ENCODE data around the gene KDM6B.

Gene KDM6B

DNA sequence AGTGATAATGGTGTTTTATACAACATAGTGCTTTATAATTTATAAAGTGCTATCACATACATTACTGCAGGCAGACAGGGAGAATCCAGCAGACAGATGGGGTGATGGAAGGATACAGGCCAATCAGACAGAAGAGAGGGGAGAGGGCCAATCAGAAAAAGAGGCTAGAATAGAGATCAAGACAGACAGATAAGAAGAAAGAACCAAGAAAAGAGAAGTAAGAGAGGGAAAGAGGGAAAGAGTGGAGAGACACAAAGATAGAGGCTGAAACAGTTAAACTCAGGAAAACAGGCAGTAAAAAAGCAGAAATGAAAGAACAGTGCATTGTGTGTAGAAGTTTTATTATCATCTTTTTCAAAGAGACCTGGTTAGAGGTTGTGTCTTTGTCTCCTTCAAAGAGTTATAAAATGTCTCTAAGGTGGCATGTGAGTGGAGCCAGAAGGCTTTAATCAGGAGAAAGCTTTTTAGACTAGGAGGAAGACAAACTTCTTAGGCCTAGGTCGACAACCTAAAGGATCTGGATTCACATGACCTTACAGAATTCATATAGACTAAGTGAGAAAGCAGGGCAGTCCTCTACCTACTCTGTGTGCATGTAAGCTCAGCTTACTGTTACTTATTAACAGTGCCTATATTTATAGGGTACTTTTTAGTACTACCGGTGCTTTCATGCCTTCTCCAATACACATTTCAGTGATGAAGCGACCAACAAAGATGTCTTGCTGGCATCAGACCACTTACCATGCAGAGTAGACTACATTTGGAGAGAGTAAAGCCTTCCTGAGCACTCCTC, 46.3 kb downstream of the KDM6B start:
- no peak for DNase-seq (ENCODE audit: low read depth in 2 of 2)

GRCh38 chr17:7881276-7882054, 47.4 kb downstream of the KDM6B start:
- DNase-seq (ENCODE audit: low read depth in 2 of 2), result no peak

GRCh38 chr17:7882068-7882467, 48.1 kb downstream of the KDM6B start:
- DNase-seq (ENCODE audit: low read depth in 2 of 2), result no peak

DNA sequence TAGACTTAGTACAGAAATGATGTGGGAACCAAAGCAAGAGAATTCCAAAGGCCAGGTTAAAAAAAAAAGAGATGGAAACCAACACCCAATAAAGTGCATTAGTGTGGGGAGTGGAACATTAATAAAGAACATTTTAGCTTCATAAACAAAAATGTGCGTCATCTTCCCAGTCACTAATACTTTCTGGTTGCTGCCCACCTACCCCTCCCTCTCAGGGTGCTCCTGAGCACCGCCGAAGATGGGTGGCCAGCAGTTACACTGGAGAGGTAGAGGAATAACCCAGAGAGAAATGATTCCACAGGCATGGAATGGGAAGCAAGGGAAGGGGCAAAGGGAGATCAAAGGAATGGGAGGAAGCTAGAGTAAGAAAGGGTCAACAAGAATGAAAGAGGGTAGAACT, 48.6 kb downstream of the KDM6B start:
- DNase-seq (ENCODE audit: low read depth in 2 of 2), result no peak

All from fibroblast of skin of left quadriceps (primary cell).